OCI-LY1 (cell line): ENCODE data around the gene CREB3L1.

Experiments used
- CTCF ChIP-seq: fragments of 200-600 bp; sonication (generic), shearing (Covaris generic); IDR thresholded peaks from 2 replicates; pipeline ENCODE4 v1.5.1; 2017; ENCODE audit warnings: mild to moderate bottlenecking, antibody characterized with exemption, low read length, moderate library complexity, mixed read lengths
- EZH2 ChIP-seq: fragments of 200-600 bp; sonication (generic), shearing (Covaris generic); IDR thresholded peaks from 2 replicates; pipeline ENCODE4 v1.8.0; 2017; ENCODE audit warnings: borderline replicate concordance, mixed run types, mild to moderate bottlenecking, antibody characterized with exemption, low read length, moderate library complexity, mixed read lengths

GRCh38 chr11:46259971-46260560, 17.4 kb upstream of the CREB3L1 start:
- TF ChIP-seq CTCF = no peak
- no peak for TF ChIP-seq EZH2
